ENCODE data around the gene ANO9. TPM values are rescaled to one million over a fixed set of nuclear protein-coding genes. Genes with fewer than 3 reads are reported as not detected.

ANO9 gene
- total RNA-seq, 2 donors from 2014 or later = 121 to 129 TPM

DNA sequence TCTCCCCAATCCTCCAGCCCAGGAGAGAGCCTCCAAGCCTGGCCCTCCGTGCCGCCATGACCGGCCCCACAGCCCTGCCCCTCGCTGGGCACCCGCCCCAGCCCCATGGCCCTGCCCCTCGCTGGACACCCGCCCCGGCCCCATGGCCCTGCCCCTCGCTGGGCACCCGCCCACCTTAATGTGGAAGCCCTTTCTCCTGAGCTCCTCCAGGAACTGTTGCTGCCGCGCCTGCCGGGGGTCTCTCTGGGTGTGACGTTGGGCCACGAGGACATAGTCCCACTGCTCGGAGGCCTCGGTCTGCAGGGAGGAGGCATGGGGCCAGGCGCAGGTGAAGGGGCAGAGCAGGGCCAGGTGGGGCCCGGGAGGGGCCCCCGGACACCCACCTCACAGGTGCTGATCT, 8.2 kb downstream of the ANO9 start:
- intact Hi-C loops (cut with DNase I) = no loop called here
- TF ChIP-seq, protein P1, sequence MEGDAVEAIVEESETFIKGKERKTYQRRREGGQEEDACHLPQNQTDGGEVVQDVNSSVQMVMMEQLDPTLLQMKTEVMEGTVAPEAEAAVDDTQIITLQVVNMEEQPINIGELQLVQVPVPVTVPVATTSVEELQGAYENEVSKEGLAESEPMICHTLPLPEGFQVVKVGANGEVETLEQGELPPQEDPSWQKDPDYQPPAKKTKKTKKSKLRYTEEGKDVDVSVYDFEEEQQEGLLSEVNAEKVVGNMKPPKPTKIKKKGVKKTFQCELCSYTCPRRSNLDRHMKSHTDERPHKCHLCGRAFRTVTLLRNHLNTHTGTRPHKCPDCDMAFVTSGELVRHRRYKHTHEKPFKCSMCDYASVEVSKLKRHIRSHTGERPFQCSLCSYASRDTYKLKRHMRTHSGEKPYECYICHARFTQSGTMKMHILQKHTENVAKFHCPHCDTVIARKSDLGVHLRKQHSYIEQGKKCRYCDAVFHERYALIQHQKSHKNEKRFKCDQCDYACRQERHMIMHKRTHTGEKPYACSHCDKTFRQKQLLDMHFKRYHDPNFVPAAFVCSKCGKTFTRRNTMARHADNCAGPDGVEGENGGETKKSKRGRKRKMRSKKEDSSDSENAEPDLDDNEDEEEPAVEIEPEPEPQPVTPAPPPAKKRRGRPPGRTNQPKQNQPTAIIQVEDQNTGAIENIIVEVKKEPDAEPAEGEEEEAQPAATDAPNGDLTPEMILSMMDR (IDR thresholded peaks at IDR 0.05) = no peak

DNA sequence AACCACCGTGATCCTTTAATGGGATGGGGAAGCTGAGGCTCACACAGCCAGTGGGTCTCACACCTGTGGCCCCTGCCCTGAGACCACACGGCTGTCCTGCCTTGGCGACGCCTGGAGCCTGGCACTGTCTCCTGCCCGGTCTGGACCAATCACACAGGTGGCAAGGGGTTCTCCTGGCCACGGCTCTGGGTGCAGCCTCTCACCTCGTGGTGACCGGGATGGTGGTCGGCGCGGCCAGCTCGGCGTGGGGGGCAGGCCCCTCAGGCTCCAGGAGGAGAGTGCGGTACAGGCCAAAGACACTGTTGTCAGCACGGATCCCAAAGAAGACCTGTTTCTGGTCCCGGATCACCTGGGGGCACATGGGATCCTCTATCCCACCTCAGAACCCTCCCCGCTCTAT, 8.7 kb downstream of the ANO9 start:
- no peak for DNase-seq
- no peaks in the 10 kb centered on the region for H3K36me3 ChIP-seq
- intact Hi-C loops (cut with DNase I) = no loop called here
- H3K4me3 ChIP-seq = no peak overlapping the region
- H3K27ac ChIP-seq = no peak overlapping the region
- H3K9ac ChIP-seq (ENCODE audit: low read depth in 2 of 2, low read length in 2 of 2) = no peak overlapping the region
- H3K4me1 ChIP-seq = no peaks in the 10 kb centered on the region
- TF ChIP-seq, protein P1 (IDR thresholded peaks at IDR 0.05) = no peak
- H3K27me3 ChIP-seq = no peaks in the 10 kb centered on the region
- H3K9me3 ChIP-seq = no peaks in the 10 kb centered on the region

More for the DNA sequence above, 8.2 kb downstream of the ANO9 start:
- Histone ChIP-seq H3K27ac (no peak overlapping the region), H3K9me3 (no peaks in the 10 kb centered on the region), H3K36me3 (no peaks in the 10 kb centered on the region), H3K4me1 (no peaks in the 10 kb centered on the region), H3K4me3 (no peak overlapping the region), H3K27me3 (no peaks in the 10 kb centered on the region), H3K9ac (ENCODE audit: low read depth in 2 of 2, low read length in 2 of 2) (no peak overlapping the region)
- DNase-seq = no peak

DNA sequence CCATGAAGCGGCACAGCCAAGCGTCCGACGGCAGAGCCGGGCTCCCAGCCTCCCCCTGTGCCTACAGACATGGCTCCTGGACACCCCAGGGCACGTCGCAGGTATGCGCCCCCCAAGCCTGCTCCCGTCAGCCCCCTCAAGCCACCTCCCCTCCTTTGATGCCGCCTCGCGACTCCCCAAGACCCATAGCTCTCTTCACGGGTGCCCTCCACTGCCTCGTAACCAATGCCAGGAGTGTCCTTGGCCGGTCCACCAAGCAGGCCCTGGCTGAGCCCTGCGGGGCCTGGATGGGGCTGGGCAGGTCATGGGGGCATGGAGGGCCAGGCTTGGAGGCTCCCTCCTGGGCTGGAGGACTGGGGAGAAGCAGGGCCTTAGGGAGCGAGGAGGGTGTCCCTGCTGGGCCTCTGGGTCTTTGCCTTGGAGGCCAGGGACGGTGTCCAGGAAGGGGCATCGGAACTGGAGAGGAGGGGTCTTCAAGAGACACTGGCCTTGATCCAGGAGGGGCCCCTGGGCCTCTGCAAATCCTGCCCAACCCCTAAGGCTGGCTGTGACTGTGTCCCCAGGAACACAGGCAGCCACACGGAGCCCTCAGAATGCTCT, 9.2 kb downstream of the ANO9 start:
- TF ChIP-seq, protein P1 (IDR thresholded peaks at IDR 0.05) = no peak
- H3K4me1 ChIP-seq = no peaks in the 10 kb centered on the region
- intact Hi-C loops (cut with DNase I) = no loop called here
- H3K9me3 ChIP-seq = no peaks in the 10 kb centered on the region
- no peak overlapping the region for H3K27ac ChIP-seq
- H3K4me3 ChIP-seq = no peak overlapping the region
- no peaks in the 10 kb centered on the region for H3K27me3 ChIP-seq
- no peak for DNase-seq
- H3K36me3 ChIP-seq = no peaks in the 10 kb centered on the region
- H3K9ac ChIP-seq (ENCODE audit: low read depth in 2 of 2, low read length in 2 of 2) = no peak overlapping the region

DNA sequence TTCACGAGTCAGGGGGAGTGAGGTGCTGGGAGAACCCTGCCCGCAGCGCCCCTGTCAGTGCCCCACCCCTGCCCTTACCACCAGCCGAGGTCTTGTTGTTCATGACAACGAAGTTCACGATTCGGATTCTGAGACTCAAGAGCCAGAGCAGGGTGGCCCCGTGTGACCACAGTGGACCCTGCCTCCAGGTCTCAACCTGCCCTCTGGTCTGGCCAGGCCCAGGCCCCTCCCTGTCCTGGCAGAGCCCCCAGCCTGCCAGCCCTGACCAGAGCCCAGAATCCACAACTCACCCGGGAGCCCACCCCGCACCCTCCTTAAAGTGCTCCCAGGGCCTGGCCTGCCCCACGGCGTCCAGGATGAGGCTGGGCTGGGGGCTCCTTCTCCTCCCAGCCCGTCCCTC, 9.9 kb downstream of the ANO9 start:
- Histone ChIP-seq H3K27me3 (no peaks in the 10 kb centered on the region), H3K9me3 (no peaks in the 10 kb centered on the region), H3K4me1 (no peaks in the 10 kb centered on the region), H3K27ac (no peak overlapping the region), H3K36me3 (no peaks in the 10 kb centered on the region), H3K4me3 (no peak overlapping the region), H3K9ac (ENCODE audit: low read depth in 2 of 2, low read length in 2 of 2) (no peak overlapping the region)
- DNase-seq = no peak
- intact Hi-C loops (cut with DNase I) = no loop called here
- TF ChIP-seq, protein P1 (IDR thresholded peaks at IDR 0.05) = no peak

DNA sequence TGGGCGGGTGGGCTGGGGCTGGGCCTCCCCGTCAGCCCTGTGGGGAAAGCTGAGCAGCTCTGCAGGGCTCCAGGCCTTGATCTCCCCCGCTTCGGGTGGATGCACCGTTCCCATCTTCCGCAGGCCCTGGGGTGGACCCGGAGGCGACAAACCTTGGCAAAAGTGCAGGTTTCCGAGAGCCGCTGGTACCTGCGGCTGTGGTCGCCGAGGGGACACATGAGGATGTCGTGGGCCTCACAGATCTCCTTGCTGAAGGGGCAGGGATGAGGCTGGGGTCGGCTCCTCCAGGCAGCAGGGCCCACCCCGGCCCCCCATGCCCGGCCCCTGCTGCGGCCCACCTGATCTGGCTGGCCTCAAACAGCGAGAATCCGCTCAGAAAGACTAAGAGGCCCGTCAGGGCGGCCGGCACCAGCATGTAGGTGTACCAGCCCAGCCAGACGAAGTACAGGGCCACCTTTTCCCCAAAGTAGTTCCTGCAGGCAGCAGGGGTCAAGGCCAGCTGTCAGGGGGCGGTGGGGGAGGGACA, 11.8 kb downstream of the ANO9 start:
- no peak for DNase-seq
- H3K27me3 ChIP-seq = no peaks in the 10 kb centered on the region
- H3K9ac ChIP-seq (ENCODE audit: low read depth in 2 of 2, low read length in 2 of 2) = no peak overlapping the region
- no peak overlapping the region for H3K4me3 ChIP-seq
- H3K36me3 ChIP-seq = no peaks in the 10 kb centered on the region
- intact Hi-C loops (cut with DNase I) = no loop called here
- TF ChIP-seq, protein P1 (IDR thresholded peaks at IDR 0.05) = no peak
- H3K27ac ChIP-seq = no peak overlapping the region
- H3K4me1 ChIP-seq = no peaks in the 10 kb centered on the region
- no peaks in the 10 kb centered on the region for H3K9me3 ChIP-seq

Measured in colonic mucosa (tissue), 4 donors.